MV-4-11 (cell line): Measurements from ENCODE around the gene SPIRE2.
A peak's percentile ranks its signal among the peaks of the same experiment; 100 is the strongest.
"Not testable (repeated sequence)": the region's sequence is repeated elsewhere in the genome, so short reads cannot be mapped to it uniquely, and the experiment has no call there.

ENCODE experiments used
- DNase-seq: peaks from one replicate; lab custom pipeline; 2025; lab: John Stamatoyannopoulos, UW

Gene SPIRE2, protein sequence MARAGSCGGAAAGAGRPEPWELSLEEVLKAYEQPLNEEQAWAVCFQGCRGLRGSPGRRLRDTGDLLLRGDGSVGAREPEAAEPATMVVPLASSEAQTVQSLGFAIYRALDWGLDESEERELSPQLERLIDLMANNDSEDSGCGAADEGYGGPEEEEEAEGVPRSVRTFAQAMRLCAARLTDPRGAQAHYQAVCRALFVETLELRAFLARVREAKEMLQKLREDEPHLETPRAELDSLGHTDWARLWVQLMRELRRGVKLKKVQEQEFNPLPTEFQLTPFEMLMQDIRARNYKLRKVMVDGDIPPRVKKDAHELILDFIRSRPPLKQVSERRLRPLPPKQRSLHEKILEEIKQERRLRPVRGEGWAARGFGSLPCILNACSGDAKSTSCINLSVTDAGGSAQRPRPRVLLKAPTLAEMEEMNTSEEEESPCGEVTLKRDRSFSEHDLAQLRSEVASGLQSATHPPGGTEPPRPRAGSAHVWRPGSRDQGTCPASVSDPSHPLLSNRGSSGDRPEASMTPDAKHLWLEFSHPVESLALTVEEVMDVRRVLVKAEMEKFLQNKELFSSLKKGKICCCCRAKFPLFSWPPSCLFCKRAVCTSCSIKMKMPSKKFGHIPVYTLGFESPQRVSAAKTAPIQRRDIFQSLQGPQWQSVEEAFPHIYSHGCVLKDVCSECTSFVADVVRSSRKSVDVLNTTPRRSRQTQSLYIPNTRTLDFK

GRCh38 chr16:89828199-89828869, at the start of gene SPIRE2:
TSS of gene SPIRE2 (plus strand) at chr16:89828475. CDS start at chr16:89828551, 76 bp downstream.
- DNase-seq: peak; percentile 36

- no peak for DNase-seq
Measured at GRCh38 chr16:89779231-89779908, 48.9 kb upstream of the SPIRE2 start.

DNA sequence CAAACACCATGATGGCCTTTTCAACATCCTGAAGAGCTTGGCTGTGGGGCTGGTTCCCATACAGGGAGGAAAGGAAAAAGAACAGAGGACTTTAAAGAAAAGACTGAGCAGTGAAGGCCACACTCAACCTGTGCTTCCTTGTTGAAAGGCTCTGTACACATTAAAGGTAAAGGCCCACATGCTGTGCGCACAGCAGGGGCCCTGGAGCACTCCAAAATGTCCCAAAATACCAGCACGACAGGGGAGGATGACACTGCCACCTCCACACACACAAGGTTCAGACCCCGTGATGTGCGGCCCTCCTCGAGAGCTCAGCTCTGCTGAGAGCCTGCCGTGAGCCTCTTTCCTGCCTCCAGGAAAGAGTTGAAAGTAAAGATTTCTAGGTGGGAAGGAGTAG, 48.4 kb upstream of the SPIRE2 start:
- DNase-seq: no peak

DNA sequence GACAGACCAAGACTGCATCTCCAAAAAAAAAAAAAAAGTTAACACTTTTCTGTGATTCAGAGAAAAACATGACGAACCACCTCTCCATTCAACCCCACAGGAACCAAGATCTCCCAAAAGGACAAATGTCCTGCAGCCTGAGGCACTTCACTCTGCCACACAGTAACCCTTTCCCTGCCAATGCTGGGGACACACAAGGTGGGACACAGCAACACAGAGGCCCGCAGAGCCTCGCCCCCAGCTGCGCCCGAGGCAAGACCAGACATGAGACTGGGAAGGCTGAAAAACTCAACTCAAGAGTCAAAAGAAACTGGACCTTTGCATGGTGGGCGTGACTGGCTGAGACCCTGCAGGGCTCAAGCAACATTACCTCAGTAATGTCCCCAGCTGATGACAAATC, 45.8 kb upstream of the SPIRE2 start:
- no peak for DNase-seq

DNA sequence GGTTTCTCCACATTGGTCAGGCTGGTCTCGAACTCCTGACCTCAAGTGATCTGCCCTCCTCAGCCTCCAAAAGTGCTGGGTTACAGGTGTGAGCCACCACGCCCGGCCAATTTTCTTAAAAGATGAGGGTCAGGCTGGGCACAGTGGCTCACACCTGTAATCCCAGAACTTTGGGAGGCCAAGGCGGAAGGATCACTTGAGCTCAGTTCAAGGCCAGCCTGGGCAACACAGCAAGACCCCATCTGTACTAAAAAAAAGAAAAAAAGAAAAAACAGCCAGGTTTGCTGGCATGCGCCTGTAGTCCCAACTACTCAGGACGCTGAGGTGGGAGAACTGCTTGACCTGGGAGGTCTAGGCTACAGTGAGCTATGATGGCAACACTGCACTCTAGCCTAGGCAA, 44.3 kb upstream of the SPIRE2 start:
- DNase-seq: not testable (repeated sequence)

DNA sequence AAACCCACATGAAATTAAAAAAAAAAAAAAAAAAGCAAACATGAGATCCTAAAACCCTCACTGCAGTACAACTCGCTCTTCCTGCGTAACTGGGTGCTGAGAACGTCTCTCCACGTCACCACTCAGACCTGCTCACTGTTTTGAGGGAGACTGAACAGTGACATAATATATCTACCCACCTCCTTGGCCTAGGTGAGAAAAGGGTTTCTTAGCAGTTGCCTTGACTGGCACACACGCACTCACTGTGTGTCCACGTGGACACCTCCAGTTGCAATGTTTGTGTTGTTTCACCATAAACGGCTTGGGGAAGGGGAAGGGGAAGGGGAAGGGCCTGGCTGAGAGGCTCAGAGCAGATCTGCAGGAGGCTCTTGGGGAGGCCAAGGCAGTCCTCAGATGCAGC, 43.9 kb upstream of the SPIRE2 start:
- DNase-seq: no peak

- DNase-seq: no peak
Measured at GRCh38 chr16:89785523-89786155, 42.6 kb upstream of the SPIRE2 start.

DNA sequence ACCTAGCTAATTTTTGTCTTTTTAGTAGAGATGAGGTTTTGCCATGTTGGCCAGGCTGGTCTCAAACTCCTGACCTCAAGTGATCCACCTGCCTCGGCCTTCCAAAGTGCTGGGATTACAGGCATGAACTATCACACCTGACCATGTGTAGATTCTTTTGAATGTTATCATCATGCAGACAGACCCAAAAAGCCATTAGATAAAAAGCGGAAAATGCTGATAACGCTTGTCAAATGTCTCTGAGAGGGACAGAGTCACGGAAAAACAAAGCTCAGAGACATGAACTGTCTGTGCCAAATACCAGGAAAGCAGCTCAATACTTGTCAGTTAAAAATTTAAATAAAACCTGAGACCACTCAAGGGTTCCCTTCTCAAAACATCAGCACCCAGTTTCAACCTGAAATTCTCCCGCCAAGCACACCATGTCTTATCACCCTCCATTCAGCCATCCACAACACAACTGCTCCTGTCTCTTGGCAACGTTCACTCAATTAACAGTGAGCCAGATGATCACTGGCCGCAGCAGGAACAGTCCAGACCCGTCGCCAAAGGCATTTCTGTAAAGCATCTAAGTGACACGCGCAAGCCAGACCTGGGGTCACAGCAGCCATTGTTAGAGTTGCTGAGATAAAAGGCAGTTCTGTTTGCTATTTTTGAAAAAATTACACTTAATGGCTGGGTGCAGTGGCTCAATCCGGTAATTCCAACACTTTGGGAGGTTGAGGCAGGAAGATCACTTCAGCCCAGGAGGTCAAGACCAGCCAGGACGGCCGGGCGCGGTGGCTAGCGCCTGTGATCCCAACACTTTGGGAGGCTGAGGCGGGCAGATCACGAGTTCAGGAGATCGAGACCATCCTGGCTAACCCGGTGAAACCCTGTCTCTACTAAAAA, 41.6 kb upstream of the SPIRE2 start:
- DNase-seq: no peak

DNA sequence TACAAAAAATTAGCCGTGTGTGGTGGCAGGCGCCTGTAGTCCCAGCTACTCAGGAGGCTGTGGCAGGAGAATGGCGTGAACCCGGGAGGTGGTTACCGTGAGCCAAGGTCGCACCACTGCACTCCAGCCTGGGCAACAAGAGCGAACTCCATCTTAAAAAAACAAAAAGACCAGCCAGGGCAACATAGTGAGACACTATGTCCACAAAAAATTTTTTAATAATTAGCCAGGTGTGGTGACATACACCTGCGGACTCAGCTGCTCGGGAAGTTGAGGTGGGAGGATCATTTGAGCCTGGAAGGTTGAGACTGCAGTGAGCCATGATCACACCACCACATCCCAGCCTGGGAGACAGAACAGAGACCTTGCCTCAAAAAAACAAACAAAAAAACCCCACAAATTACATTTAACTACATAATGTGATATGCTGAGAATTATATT, 40.9 kb upstream of the SPIRE2 start:
- DNase-seq: no peak

DNA sequence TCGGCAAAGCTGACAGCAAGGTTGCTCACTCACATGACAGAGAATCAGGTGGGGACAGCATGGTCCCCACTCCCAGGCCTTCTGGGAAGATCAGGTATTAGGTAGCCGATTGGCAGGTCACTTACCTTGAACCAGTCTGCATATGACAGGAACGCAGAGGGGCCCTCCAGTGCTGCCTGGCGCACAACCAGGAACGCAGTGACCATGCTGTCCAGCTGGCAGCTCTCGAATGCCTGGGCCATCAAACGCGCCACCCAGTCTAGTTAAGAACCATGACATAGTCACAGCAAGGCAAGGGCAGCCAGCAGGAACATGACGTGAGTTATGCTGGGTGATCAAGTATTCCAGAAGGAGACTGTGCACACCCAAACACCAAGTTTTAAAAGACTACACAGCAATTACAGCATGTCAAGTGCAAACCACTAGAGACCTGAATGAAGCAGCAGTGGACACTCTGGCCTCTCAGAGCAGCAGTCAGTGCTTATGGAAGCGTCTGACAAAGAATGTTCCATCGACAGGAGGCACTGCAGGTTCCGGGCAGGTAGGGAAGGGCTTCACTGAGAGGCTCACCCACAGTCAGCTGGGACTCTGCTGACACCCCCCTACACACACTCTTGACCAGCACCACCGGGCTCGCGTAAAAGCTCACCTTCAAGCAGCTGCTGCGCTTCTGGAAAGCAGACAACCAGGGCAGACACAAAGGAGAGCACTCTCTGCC, 36.8 kb upstream of the SPIRE2 start:
- DNase-seq: no peak

GRCh38 chr16:89793092-89793491, 35.2 kb upstream of the SPIRE2 start:
- DNase-seq: not testable (repeated sequence)

GRCh38 chr16:89793955-89794354, 34.3 kb upstream of the SPIRE2 start:
- DNase-seq: no peak

DNA sequence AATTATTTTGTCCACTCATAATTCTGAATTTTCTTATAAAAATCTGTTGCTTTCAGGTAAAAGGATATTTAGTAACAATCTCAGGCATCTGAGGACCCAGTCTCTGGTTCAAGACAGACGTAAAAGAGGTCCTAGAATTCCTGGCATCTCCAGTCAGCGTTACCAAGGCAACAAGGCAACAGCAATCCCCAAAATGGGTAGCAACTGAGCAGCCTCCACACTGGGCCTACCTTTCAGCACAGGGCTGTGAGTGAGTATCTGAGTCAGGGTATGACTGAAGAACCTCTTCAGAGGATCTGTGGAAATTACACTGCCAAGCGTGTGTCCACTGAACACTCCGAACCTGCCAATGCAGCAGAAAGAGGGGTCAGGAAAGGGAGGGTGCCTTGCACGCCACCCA, 32.6 kb upstream of the SPIRE2 start:
- no peak for DNase-seq

DNA sequence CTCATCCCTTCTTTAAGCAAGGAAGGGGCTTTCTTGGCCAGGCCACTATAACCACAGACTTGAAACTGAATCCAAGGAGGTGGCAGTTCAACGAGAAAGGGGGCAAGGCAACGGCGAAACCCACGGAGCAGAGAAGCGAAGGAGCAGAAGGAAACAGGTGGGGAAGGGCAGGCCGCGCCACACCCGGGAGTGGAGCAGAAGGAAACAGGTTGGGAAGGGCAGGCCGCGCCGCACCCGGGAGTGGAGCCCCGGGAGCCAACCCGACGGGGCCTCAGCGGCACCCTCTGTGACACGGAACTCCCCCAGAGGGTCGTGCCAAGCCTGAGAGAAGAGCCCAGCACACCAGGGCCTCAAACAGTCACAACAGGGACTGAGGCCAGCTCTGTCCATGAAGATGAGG, 32.2 kb upstream of the SPIRE2 start:
- DNase-seq: no peak

DNA sequence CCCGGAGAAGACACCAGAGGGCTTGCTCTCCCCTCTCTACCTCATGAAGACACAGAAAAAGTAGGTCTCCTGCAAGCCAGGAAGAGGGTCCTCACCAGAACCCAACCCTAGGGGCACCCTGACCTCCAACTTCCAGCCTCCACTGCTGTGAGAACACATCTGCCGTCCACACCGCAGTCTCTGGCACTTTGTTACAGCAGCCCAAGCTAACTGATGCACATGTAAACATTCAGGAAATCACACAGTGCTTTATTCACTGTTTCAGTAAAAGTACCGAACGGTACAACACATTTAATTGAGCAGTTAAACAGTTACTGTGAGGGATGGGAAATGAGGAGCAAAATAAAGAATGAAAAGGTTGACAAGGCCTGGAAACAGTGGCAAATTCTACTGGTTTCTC, 30.1 kb upstream of the SPIRE2 start:
- DNase-seq: no peak

DNA sequence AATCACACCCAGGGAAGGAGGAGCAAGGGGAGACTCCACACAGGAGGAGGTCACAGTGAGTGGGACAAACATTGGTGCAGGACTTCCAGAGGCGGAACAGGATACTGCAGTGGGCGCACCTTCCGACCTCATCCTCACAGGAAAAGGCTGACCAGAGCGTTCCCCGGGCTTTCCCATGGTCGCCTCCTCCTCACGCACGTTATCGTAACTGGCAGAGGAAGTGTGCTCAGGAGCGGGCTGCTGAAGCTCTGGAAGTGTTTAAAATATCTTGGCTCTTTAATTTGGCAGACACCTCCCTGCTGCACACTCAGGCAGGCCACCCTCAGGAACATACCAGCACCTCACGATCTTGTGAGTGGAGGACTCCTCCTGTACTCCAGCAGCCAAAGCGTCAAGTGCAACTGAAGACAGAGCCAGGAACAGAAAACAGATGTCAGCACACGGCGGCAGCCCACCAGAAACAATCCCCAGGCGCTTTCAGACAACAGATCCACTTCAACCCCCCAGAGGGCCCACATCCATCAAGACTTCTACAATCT, 29.4 kb upstream of the SPIRE2 start:
- no peak for DNase-seq

DNA sequence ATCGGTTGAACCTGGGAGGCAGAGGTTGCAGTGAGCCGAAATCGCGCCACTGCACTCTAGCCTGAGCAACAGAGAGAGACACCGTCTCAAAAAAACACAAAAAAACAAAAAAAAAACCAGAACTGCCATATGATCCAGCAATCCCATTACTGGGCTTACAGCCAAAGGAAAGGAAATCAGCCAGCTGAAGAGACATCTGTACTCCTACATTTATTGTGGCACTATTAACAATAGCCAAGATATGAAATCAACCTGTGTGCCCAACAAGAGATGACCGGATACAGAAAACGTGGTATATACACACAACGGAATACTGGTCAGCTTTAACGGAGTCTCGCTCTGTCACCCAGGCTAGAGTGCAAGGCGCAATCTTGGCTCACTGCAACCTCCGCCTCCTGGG, 26.5 kb upstream of the SPIRE2 start:
- no peak for DNase-seq

DNA sequence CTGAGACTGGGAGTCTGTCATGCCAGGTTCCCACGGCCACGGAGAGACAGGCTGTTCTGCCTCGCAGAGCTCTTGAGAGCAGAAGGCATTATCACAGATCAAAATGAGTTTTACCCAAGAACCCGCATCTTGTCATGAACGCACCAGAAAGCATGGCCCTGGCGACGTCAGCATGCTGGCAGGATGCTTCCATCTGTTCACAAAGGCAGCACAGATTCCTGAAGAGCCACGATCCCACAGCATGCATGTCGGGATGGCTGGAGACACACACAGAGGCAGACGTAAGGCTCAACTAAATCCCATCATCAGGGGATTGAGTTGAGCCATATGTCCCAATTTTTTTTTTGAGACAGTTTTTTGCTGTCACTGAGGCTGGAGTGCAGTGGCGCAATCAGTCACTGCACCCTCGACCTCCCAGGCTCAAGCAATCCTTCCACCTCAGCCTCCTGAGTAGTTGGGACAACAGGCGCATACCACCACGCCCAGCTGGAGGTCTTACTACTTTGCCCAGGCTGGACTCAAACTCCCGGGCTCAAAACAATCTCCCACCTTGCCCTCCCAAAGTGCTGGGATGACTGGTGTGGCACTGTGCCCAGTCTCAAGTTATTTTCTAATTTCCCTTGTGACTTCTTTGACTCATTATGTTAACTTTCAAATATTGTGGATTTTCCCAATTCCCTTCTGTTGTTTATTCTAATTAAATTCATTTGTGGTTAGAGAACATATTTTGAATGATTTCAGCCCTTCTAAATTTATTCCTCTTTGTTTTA, 23.0 kb upstream of the SPIRE2 start:
- no peak for DNase-seq

DNA sequence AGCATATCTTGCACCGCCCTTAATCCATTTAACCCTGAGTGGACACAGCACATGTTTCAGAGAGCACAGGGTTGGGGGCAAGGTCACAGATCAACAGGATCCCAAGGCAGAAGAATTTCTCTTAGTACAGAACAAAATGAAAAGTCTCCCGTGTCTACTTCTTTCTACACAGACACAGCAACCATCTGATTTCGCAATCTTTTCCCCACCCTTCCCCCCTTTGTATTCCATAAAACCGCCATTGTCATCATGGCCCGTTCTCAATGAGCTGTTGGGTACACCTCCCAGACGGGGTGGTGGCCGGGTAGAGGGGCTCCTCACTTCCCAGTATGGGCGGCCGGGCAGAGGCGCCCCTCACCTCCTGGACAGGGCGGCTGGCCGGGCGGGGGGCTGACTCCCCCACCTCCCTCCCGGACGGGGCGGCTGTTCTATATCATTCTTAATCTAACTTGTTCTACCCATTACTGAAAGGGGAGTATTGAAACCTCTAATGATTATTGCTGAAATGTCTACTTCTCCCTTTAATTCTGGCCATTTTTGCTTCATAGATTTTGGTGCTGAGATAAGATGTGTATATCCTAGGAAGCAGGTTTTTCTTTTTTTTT, 21.6 kb upstream of the SPIRE2 start:
- not testable (repeated sequence) for DNase-seq
